Upper lobe of right lung (tissue), 1 donor: ENCODE data around the gene RNF213. TPM values are rescaled to one million over a fixed set of nuclear protein-coding genes. Genes with fewer than 3 reads are reported as not detected.

Experiments
- ATAC-seq: fragments of 200-7000 bp; cut with Tn5 transposase; one replicate; pipeline ENCODE4 v1.9.1; 2020; ENCODE audit warnings: mild to moderate bottlenecking, moderate library complexity
- DNase-seq: peaks from one replicate; pipeline ENCODE4 v3.0.0-alpha.2; 2020
- H3K27ac ChIP-seq: fragments of 200-600 bp; one replicate; pipeline ENCODE4 v1.8.0; 2022
- H3K27me3 ChIP-seq: fragments of 200-600 bp; one replicate; pipeline ENCODE4 v1.8.0; 2022; ENCODE audit warnings: mild to moderate bottlenecking
- H3K36me3 ChIP-seq: fragments of 200-600 bp; one replicate; pipeline ENCODE4 v1.8.0; 2022
- H3K4me1 ChIP-seq: fragments of 200-600 bp; one replicate; pipeline ENCODE4 v1.8.0; 2022
- H3K4me3 ChIP-seq: fragments of 200-600 bp; one replicate; pipeline ENCODE4 v1.8.0; 2022; ENCODE audit warnings: mild to moderate bottlenecking
- H3K9me3 ChIP-seq: fragments of 200-600 bp; one replicate; pipeline ENCODE4 v1.8.0; 2022
- intact Hi-C: fragments of 100-400 bp; cut with DNase I; formaldehyde crosslinking; loops from one replicate; pipeline ENCODE4 v1.11.0; 2022
- total RNA-seq: library from RNA; stranded (reverse); fragmentation: NEBNext Ultra II Directional; extraction: Animal tissue kit (Norgen Biotek cat#: 25700); gene quantifications from one replicate; pipeline ENCODE4 v1.2.1, GENCODE V29; 2021
- TF ChIP-seq, protein P1 (sequence below): fragments of 200-600 bp; IDR thresholded peaks from one replicate; pipeline ENCODE4 v1.8.0; 2022; ENCODE audit warnings: antibody characterized with exemption
- donor health status: DM: no; HTN: yes; CAD: no; lungs with severe emphysema.

The RNF213 gene
- total RNA-seq, 1 donor from 2014 or later = 236 TPM

DNA sequence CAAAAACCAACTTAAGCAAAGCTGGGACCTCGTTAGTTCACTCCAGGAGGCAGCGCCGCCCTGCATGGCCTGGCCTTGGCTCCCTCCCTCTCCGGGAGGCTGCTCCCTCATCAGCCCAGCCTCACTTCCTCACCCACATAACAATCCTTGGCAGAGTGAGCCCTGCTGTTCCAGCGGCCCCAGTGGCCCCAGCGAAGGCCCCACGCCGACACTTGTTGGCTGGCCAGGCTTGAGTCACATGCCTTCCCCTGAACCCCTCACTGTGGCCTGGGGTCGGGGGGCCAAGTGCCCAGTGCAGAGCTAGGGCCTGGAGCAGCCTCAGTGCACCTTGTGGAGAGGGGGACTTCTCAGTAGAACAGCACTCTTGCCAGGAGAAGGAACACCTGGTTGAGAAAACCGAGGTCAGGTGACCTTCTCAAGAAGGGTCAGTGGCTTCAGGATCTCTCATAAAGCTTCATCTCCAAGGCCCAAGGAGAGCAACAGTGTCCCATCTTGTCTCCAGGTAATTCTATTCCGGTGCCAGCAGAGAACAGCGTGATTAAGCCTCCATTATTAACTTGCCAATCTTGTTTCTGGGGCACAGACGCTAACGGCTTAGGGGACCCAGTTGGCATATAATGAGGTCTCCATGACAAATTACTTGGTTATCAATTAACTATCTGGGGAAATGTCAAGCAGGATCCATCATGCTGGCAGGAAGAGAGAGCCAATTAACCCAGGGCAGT lies 181.1 kb downstream of the RNF213 start:
- Histone ChIP-seq H3K36me3 (no peaks in the 10 kb centered on the region), H3K9me3 (no peaks in the 10 kb centered on the region), H3K4me1 (no peaks in the 10 kb centered on the region), H3K27me3 (no peaks in the 10 kb centered on the region), H3K4me3 (no peak overlapping the region), H3K27ac (no peak overlapping the region)
- TF ChIP-seq, protein P1, sequence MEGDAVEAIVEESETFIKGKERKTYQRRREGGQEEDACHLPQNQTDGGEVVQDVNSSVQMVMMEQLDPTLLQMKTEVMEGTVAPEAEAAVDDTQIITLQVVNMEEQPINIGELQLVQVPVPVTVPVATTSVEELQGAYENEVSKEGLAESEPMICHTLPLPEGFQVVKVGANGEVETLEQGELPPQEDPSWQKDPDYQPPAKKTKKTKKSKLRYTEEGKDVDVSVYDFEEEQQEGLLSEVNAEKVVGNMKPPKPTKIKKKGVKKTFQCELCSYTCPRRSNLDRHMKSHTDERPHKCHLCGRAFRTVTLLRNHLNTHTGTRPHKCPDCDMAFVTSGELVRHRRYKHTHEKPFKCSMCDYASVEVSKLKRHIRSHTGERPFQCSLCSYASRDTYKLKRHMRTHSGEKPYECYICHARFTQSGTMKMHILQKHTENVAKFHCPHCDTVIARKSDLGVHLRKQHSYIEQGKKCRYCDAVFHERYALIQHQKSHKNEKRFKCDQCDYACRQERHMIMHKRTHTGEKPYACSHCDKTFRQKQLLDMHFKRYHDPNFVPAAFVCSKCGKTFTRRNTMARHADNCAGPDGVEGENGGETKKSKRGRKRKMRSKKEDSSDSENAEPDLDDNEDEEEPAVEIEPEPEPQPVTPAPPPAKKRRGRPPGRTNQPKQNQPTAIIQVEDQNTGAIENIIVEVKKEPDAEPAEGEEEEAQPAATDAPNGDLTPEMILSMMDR = no peak
- intact Hi-C loops = no loop called here
- no peak for ATAC-seq
- DNase-seq = no peak

DNA sequence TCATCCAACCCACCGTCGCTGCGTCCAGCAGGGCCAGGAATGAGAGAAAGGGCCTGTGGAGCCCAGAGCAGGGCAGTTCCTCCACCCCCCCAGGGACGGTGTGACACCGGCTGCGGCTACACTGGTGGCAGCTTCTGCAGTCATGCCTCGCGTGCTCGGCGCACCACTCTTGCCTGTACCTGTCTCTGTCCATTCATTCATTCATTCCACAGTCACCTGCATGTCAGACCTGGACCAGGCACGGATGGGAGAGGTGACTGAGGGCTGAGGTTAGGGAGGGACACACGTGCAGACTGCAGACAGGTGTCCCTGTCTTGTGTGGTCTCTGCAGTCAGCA lies 181.6 kb downstream of the RNF213 start:
- Histone ChIP-seq H3K27ac (no peak overlapping the region), H3K4me3 (no peak overlapping the region), H3K4me1 (no peaks in the 10 kb centered on the region), H3K9me3 (no peaks in the 10 kb centered on the region), H3K36me3 (no peaks in the 10 kb centered on the region), H3K27me3 (no peaks in the 10 kb centered on the region)
- no peak for ATAC-seq
- no peak for DNase-seq
- TF ChIP-seq, protein P1 = no peak
- intact Hi-C loops = no loop called here

DNA sequence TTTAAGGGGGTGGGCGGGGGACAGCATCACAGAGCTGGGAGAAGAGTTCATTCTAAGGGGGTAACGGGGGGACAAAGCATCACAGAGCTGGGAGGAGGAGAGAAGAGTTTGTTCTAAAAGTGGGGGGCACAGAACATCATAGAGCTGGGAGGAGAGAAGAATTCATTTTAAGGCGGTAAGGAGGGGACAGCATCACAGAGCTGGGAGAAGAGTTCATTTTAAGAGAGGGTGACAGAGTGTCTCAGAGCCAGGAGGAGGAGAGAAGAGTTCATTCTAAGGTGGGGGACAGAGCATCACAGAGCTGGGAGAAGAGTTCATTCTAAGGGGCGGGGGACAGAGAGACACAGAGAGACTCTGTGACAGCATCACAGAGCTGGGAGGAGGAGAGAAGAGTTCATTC lies 182.1 kb downstream of the RNF213 start:
- no peak for DNase-seq
- no peak overlapping the region for H3K27ac ChIP-seq
- TF ChIP-seq, protein P1 = no peak
- no peak overlapping the region for H3K4me3 ChIP-seq
- no peak for ATAC-seq
- H3K4me1 ChIP-seq = no peaks in the 10 kb centered on the region
- H3K9me3 ChIP-seq = no peaks in the 10 kb centered on the region
- intact Hi-C loops = no loop called here
- no peaks in the 10 kb centered on the region for H3K36me3 ChIP-seq
- no peaks in the 10 kb centered on the region for H3K27me3 ChIP-seq

DNA sequence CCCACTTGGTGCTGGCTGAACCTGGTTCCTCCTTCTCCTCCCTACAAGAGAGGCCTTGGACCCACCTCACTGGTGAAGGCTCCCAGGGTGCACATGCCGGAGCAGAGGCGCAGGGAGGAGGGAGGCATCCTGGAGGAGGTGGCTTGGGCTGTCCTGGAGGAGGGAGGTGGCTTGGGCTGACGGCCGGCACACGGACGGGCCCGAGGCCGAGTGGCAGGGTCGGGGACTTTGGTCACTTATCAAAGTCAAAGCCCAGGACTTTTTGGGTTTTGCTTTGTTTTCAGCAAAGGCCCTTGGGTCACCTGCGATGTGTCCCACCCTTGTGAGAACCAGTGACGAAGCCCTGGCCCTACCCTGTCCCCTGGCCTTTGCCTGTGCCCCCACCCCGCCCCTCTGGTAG lies 182.8 kb downstream of the RNF213 start:
- DNase-seq (no peak), ATAC-seq (no peak)
- Histone ChIP-seq H3K27ac (no peak overlapping the region), H3K4me3 (no peak overlapping the region), H3K9me3 (no peaks in the 10 kb centered on the region), H3K4me1 (no peaks in the 10 kb centered on the region), H3K27me3 (no peaks in the 10 kb centered on the region), H3K36me3 (no peaks in the 10 kb centered on the region)
- intact Hi-C loops = no loop called here
- TF ChIP-seq, protein P1 = no peak

DNA sequence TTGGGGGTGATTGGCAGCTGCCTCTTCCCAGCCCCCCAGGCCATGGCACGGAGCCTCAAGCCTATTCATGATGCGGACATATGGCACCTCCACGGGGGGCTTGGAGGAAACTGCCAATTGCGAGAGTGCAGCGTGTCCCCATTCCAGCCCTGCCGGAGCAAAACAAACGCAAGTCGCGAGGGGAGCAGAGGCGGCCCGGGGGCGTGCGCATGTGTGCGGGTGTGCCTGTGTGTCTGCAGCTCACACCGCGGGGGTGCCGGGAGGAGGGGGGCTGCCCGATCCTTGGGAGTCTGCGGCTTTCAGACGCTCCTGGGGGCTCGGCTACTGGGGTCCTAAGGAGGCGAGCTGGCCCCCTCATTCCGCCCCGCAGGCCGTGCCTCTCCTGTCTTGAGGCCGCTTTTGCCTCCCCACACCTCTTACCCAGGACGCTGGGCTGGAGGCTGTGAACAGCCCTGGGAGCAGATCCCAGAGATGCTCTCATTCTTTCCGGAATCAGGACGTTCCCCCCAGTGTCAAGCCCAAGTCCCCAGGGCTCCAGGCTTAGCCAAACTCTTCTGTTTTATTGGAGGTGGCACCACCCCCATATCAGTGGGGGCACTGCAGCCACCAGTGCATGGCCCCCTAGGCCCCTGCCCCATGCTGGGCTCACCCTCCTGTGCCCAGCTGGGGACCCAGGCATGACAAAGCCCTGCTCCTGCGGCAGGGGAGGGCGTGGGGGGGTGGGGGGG lies 183.4 kb downstream of the RNF213 start:
- intact Hi-C loops = no loop called here
- ATAC-seq = no peak
- Histone ChIP-seq H3K4me3 (no peak overlapping the region), H3K4me1 (no peaks in the 10 kb centered on the region), H3K27ac (no peak overlapping the region), H3K27me3 (no peaks in the 10 kb centered on the region), H3K36me3 (no peaks in the 10 kb centered on the region), H3K9me3 (no peaks in the 10 kb centered on the region)
- TF ChIP-seq, protein P1 = no peak
- no peak for DNase-seq
